Sigmoid colon (tissue), 7 donors: ENCODE measurements around the gene MAPKAP1. TPM values are rescaled to one million over a fixed set of nuclear protein-coding genes. Genes with fewer than 3 reads are reported as not detected.
A peak's percentile ranks its signal among the peaks of the same experiment; 100 is the strongest.

Experiments
- DNase-seq: peaks from one replicate; pipeline ENCODE4 v3.0.0-alpha.2; 2019
- H3K27ac ChIP-seq, 4 donors: fragments of 200-600 bp; sonication (generic); one replicate each; pipeline ENCODE4 v1.5.1; 2016 to 2019; ENCODE audit warnings: mild to moderate bottlenecking in 1 of 4
- H3K27me3 ChIP-seq, 3 donors: fragments of 200-600 bp; sonication (generic); one replicate each; pipeline ENCODE4 v1.5.1; 2019; ENCODE audit warnings: mild to moderate bottlenecking in 1 of 3
- H3K36me3 ChIP-seq, 4 donors: fragments of 200-600 bp; sonication (generic); one replicate each; pipeline ENCODE4 v1.5.1; 2016 to 2019
- H3K4me1 ChIP-seq, 4 donors: fragments of 200-600 bp; sonication (generic); one replicate each; pipeline ENCODE4 v1.5.1; 2017 to 2019
- H3K4me3 ChIP-seq, 4 donors: fragments of 200-600 bp; sonication (generic); one replicate each; pipeline ENCODE4 v1.5.1; 2017 to 2019; ENCODE audit warnings: mild to moderate bottlenecking in 2 of 4, moderate library complexity in 1 of 4
- H3K9me3 ChIP-seq, 4 donors: fragments of 200-600 bp in 3 of 4; sonication (generic) in 3 of 4; one replicate each; pipeline versions ENCODE4 v1.5.1 to v1.6.1; 2013 to 2019
- EP300 ChIP-seq, 4 donors: sonication (generic); formaldehyde crosslinking; IDR thresholded peaks; one replicate each; pipeline ENCODE4 v1.6.1; 2017; ENCODE audit warnings: antibody characterized with exemption in 4 of 4
- POLR2A ChIP-seq, 2 donors: fragments of 450-650 bp; IDR thresholded peaks; one replicate each; pipeline ENCODE4 v1.6.1; 2016; ENCODE audit warnings: antibody characterized with exemption in 2 of 2, mild to moderate bottlenecking in 2 of 2, moderate library complexity in 2 of 2
- POLR2AphosphoS5 ChIP-seq, 4 donors: sonication (generic); formaldehyde crosslinking; IDR thresholded peaks; one replicate each; pipeline ENCODE4 v1.6.1; 2017; ENCODE audit warnings: antibody characterized with exemption in 4 of 4
- WGBS, 2 donors: extraction: QIAGEN DNeasy Blood & Tissue Kit; methylation state at CpG; one replicate each; pipeline ENCODE4 v1.1.7; 2013; 5-methylcytosine and 5-hydroxymethylcytosine counted together
- intact Hi-C: fragments of 100-400 bp; cut with DNase I; formaldehyde crosslinking; loops from one replicate; pipeline ENCODE4 v1.15.1; 2023
- polyA plus RNA-seq, 3 donors: library from polyadenylated mRNA; stranded (reverse); fragments of 200-250 nt; gene quantifications; one replicate each; pipeline ENCODE4 v1.2.3, GENCODE V29; 2013
- total RNA-seq, 4 donors: library from RNA; depleted of rRNA; stranded (reverse); fragments of >200 nt; gene quantifications; one replicate each; pipeline ENCODE4 v1.1.0, GENCODE V29; 2016
- TF ChIP-seq, protein P1 (sequence below), 4 experiments: fragments of 450-650 bp in 3 of 4; fragments of 200-600 bp in 1 of 4; IDR thresholded peaks; one replicate each; pipeline ENCODE4 v1.5.1; 2016 to 2019; ENCODE audit warnings: antibody characterized with exemption in 4 of 4, mild to moderate bottlenecking in 3 of 4, moderate library complexity in 2 of 4
- donor health status: healthy with polysubstance abuse.
- donor health status: Bipolar disorder and iron deficiency.
- donor health status: healthy.

MAPKAP1 gene
- total and polyA plus RNA-seq, 7 donors = 37.2 to 155 (median 84.3) TPM

DNA sequence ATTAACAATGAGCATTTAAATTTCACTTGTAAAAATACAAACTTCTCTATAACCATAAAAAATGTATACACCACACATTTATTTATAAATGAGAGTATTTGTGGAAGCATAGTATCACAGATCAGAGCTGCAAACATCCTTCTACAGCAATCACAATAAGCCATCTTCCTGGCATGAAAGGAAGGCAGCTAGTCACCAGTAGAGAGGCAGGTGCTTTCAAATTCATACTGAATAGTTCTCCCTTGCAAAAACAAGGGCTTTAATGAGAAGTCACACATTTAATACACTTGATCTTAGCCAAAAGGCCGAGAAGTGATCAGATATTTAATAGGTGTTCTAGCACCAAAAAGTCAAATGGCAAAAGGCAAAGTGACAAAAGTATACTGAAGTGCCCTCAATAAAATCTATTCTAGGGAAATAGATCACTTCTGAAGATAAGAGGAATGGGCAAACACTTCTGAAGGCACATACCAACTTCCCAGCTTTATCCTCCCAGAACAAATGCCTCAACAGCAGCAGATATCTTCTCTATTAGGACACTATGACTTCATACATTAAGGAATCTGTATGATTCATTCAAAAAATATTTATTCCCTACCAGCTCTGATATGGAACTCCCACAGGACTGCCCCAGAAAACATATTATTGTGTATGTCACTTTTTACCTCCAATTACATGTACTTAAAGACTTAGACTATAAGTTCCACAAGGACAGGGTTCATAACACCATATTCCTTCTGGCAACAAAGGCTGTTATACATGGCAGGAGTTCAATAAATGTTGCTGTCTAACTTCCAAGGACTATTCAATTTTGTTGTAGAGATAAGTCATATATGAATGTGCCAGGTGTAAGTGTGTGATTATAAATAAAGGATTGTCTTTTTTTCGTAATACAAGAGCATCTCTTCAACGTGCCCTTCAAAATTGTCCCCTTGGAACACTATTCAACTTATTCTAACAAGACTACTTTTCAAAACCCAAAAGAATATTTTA lies 31.7 kb downstream of the MAPKAP1 start:
- Histone ChIP-seq H3K36me3 (peaks cover 0 to 8% (median 0%) of the 10 kb centered on the region in 4 donors), H3K27ac (peak overlapping the region in 3 of 4 donors; percentile 1 to 69 (median 41))
- 76 to 86% methylated on average over 3 of the region's 3 CpGs for WGBS, 2 donors

DNA sequence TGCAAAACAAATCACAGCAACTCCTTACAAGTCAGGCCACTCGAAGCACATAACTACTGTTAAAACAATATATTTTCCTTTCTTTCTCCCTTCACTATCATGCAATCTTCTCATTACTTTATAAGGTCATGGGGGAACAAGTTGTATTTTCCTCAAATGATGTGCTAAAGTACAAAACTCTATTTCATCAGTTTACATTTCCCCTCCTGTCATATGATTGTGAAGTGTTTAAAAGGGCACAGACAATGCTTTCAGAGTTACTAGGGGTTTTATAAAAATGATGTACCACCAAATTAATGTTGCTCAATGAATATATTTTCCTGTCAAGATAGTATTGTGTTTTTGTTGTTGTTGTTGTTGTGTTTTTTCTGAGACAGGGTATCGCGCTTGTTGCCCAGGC lies 34.1 kb downstream of the MAPKAP1 start:
- Histone ChIP-seq H3K4me1 (peaks cover 0 to 19% (median 13%) of the 10 kb centered on the region in 4 donors), H3K4me3 (no peak overlapping the region), H3K27me3 (no peaks in the 10 kb centered on the region), H3K27ac (no peak overlapping the region), H3K9me3 (no peaks in the 10 kb centered on the region), H3K36me3 (peaks cover 0 to 8% (median 0%) of the 10 kb centered on the region in 4 donors)
- intact Hi-C loops = no loop called here
- 96 to 98% methylated on average over 3 of the region's 3 CpGs for WGBS, 2 donors
- TF ChIP-seq POLR2A (IDR thresholded peaks at IDR 0.05) (no peak), POLR2AphosphoS5 (IDR thresholded peaks at IDR 0.05) (no peak), EP300 (IDR thresholded peaks at IDR 0.05) (no peak)
- TF ChIP-seq, protein P1, sequence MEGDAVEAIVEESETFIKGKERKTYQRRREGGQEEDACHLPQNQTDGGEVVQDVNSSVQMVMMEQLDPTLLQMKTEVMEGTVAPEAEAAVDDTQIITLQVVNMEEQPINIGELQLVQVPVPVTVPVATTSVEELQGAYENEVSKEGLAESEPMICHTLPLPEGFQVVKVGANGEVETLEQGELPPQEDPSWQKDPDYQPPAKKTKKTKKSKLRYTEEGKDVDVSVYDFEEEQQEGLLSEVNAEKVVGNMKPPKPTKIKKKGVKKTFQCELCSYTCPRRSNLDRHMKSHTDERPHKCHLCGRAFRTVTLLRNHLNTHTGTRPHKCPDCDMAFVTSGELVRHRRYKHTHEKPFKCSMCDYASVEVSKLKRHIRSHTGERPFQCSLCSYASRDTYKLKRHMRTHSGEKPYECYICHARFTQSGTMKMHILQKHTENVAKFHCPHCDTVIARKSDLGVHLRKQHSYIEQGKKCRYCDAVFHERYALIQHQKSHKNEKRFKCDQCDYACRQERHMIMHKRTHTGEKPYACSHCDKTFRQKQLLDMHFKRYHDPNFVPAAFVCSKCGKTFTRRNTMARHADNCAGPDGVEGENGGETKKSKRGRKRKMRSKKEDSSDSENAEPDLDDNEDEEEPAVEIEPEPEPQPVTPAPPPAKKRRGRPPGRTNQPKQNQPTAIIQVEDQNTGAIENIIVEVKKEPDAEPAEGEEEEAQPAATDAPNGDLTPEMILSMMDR (IDR thresholded peaks at IDR 0.05) = no peak
- DNase-seq = no peak

More for the DNA sequence above, 31.7 kb downstream of the MAPKAP1 start:
- Histone ChIP-seq H3K9me3 (no peaks in the 10 kb centered on the region), H3K27me3 (no peaks in the 10 kb centered on the region), H3K4me3 (no peak overlapping the region), H3K4me1 (peaks cover 0 to 19% (median 13%) of the 10 kb centered on the region in 4 donors)
- TF ChIP-seq POLR2A (IDR thresholded peaks at IDR 0.05) = no peak
- TF ChIP-seq, protein P1 (IDR thresholded peaks at IDR 0.05) = no peak
- intact Hi-C loops = no loop called here
- no peak for DNase-seq

DNA sequence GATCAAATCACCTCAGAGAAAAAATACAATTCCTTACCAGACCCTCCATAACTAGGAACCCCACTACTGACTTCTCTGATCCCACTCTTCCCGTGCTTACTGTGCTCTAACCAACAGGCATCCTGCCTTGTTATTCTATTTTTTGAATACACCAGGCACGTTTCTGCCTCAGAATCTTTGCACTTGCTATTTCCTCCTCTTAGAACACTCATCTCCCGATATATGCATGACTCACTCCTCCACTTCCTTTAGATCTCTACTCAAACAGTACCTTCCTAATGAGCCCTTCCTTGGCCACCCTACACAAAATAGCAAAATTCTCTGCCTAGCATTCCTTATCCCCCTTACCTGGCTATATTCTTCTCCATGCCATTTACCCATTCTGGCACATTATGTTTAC lies 43.9 kb downstream of the MAPKAP1 start:
- Histone ChIP-seq H3K4me1 (peaks cover 0 to 2% (median 0%) of the 10 kb centered on the region in 4 donors), H3K36me3 (no peaks in the 10 kb centered on the region), H3K27ac (no peak overlapping the region), H3K9me3 (no peaks in the 10 kb centered on the region), H3K4me3 (no peak overlapping the region), H3K27me3 (no peaks in the 10 kb centered on the region)
- 47 to 59% methylated on average over 3 of the region's 3 CpGs for WGBS, 2 donors
- intact Hi-C loops = no loop called here
- DNase-seq = no peak
- TF ChIP-seq, protein P1 (IDR thresholded peaks at IDR 0.05) = no peak
- no peak for TF ChIP-seq POLR2AphosphoS5 (IDR thresholded peaks at IDR 0.05)
- TF ChIP-seq EP300 (IDR thresholded peaks at IDR 0.05) = no peak
- no peak for TF ChIP-seq POLR2A (IDR thresholded peaks at IDR 0.05)

DNA sequence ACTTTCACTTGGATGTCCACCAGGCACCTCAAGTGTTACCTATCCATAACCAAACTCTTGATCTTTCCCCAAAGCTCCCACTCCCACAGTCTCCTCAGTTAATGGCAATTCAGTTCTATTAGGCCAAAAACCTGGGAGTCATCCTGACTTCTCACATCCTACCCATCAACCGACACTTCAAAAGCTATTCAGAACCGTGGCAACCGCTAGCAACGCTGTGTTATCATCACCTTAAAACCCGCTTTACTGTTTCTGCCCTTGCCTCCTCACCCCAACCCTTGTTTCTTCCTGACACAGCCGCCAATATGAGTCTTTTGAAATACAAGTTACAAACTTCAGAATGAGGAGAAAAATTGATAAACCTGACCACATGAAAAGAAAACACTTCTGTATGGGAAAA lies 46.5 kb downstream of the MAPKAP1 start:
- H3K4me1 ChIP-seq = peaks cover 0 to 15% (median 9%) of the 10 kb centered on the region in 4 donors
- H3K36me3 ChIP-seq = no peaks in the 10 kb centered on the region
- H3K9me3 ChIP-seq = no peaks in the 10 kb centered on the region
- no peaks in the 10 kb centered on the region for H3K27me3 ChIP-seq
- H3K27ac ChIP-seq = no peak overlapping the region
- 89 to 97% methylated on average over 6 of the region's 6 CpGs for WGBS, 2 donors
- no peak overlapping the region for H3K4me3 ChIP-seq
- TF ChIP-seq EP300 (IDR thresholded peaks at IDR 0.05) (no peak), POLR2A (IDR thresholded peaks at IDR 0.05) (no peak), POLR2AphosphoS5 (IDR thresholded peaks at IDR 0.05) (no peak)
- TF ChIP-seq, protein P1 (IDR thresholded peaks at IDR 0.05) = no peak
- intact Hi-C loops = no loop called here
- DNase-seq = no peak
